Adrenal gland (tissue), 12 donors: ENCODE measurements around the gene IMMP2L. TPM values are rescaled to one million over a fixed set of nuclear protein-coding genes. Genes with fewer than 3 reads are reported as not detected.

Experiments used
- DNase-seq, 7 donors: peaks; one replicate each; pipeline ENCODE4 v3.0.0-alpha.2; 2019 to 2020
- H3K27ac ChIP-seq, 5 donors: fragments of 200-600 bp; sonication (generic) in 4 of 5; 1 replicate in 3 of 5; 2 replicates in 2 of 5; pipeline versions ENCODE4 v1.5.1 to v1.8.0; 2016 to 2020; ENCODE audit warnings: mild to moderate bottlenecking in 1 of 5
- H3K27me3 ChIP-seq: fragments of 200-600 bp; 2 replicates; pipeline ENCODE4 v1.8.0; 2021
- H3K36me3 ChIP-seq, 2 donors: fragments of 200-600 bp; replicated peaks in 1 of 2; 1 replicate in 1 of 2; 2 replicates in 1 of 2; pipeline versions ENCODE4 v1.5.1 to v1.8.0; 2018 to 2022
- H3K4me1 ChIP-seq, 2 donors: fragments of 200-600 bp; replicated peaks in 1 of 2; 1 replicate in 1 of 2; 2 replicates in 1 of 2; pipeline versions ENCODE4 v1.5.1 to v1.8.0; 2018 to 2021
- H3K4me3 ChIP-seq, 4 donors: fragments of 200-600 bp; sonication (generic) in 3 of 4; one replicate each; pipeline ENCODE4 v1.5.1; 2016 to 2018
- H3K9me3 ChIP-seq, 3 donors: fragments of 200-600 bp; sonication (generic) in 1 of 3; replicated peaks in 1 of 3; 1 replicate in 2 of 3; 2 replicates in 1 of 3; pipeline versions ENCODE4 v1.5.1 to v1.8.0; 2016 to 2021
- CTCF ChIP-seq, 6 experiments: fragments of 450-650 bp in 4 of 6; fragments of 200-600 bp in 2 of 6; sonication (generic) in 1 of 6; IDR thresholded peaks; 1 replicate in 5 of 6; 2 replicates in 1 of 6; pipeline versions ENCODE4 v1.5.1 to v1.8.0; 2016 to 2021; ENCODE audit warnings: antibody characterized with exemption in 6 of 6, mild to moderate bottlenecking in 2 of 6, moderate library complexity in 1 of 6
- POLR2A ChIP-seq, 2 donors: fragments of 450-650 bp; IDR thresholded peaks; one replicate each; pipeline ENCODE4 v1.6.1; 2017; ENCODE audit warnings: antibody characterized with exemption in 2 of 2, mild to moderate bottlenecking in 2 of 2, moderate library complexity in 1 of 2
- WGBS, 4 donors: extraction: QIAGEN DNeasy Blood & Tissue Kit in 2 of 4; methylation state at CpG; one replicate each; pipeline versions ENCODE4 v1.1.5 to v1.1.7; 2013 to 2017; 5-methylcytosine and 5-hydroxymethylcytosine counted together
- intact Hi-C, 2 donors: fragments of 100-400 bp; cut with DNase I; formaldehyde crosslinking; loops; one replicate each; pipeline versions ENCODE4 v1.14.1 to v1.15.0; 2022 to 2023
- polyA plus RNA-seq, 3 donors: library from polyadenylated mRNA; stranded (reverse); fragments of 200-250 nt in 2 of 3; fragments of 350-450 nt in 1 of 3; fragmentation: Illumina TruSeq in 1 of 3; extraction: RNeasy Lipid Tissue Mini Kit (QIAGEN cat#74804) in 1 of 3; gene quantifications; one replicate each; pipeline ENCODE4 v1.2.3, GENCODE V29; 2013 to 2014
- small RNA-seq, 2 donors: library from RNA; depleted of rRNA; stranded (forward); fragments of <200 nt; gene quantifications; one replicate each; pipeline ENCODE3, GENCODE V24; 2016
- total RNA-seq, 9 donors: library from RNA; depleted of rRNA in 4 of 9; stranded (reverse); fragments of >200 nt in 4 of 9; fragments of 120-200 nt in 1 of 9; fragmentation: NEBNext Ultra II Directional in 1 of 9; extraction: Animal tissue kit (Norgen Biotek cat#: 25700) in 1 of 9; gene quantifications; one replicate each; pipeline versions ENCODE4 v1.1.0 to v1.2.4, GENCODE V29; 2013 to 2023
- donor health status: healthy with polysubstance abuse.
- donor health status: Bipolar disorder and iron deficiency.
- donor health status: DM: yes; HTN: yes; CAD: no.
- donor health status: DM: no; HTN: no; CAD: no.
- donor health status: DM: no; HTN: no; CAD: no.
- donor health status: DM: yes; HTN: yes; CAD: no.

IMMP2L gene
- total and polyA plus RNA-seq, 12 donors, result 13.4 to 34.1 (median 25.3) TPM

- Histone ChIP-seq H3K27me3 (no peaks in the 10 kb centered on the region), H3K27ac (no peak overlapping the region), H3K4me1 (no peaks in the 10 kb centered on the region), H3K9me3 (peaks cover 0 to 5% (median 0%) of the 10 kb centered on the region in 3 donors), H3K4me3 (no peak overlapping the region), H3K36me3 (no peaks in the 10 kb centered on the region)
- no peak for DNase-seq
- intact Hi-C loops, result no loop called here
- 86 to 99% (median 88%) methylated on average over 2 of the region's 2 CpGs for WGBS, 4 donors
- TF ChIP-seq POLR2A (IDR thresholded peaks at IDR 0.05), result no peak
- TF ChIP-seq CTCF (IDR thresholded peaks at IDR 0.05), result no peak
These were observed 941.0 kb downstream of the IMMP2L start for GRCh38 chr7:110621289-110621688.

- no peaks in the 10 kb centered on the region for H3K4me1 ChIP-seq
- no peak for DNase-seq
- H3K27ac ChIP-seq, result no peak overlapping the region
- H3K4me3 ChIP-seq, result no peak overlapping the region
- intact Hi-C loops, result no loop called here
- no peaks in the 10 kb centered on the region for H3K36me3 ChIP-seq
- peaks cover 0 to 5% (median 0%) of the 10 kb centered on the region in 3 donors for H3K9me3 ChIP-seq
- WGBS, 4 donors, result 88 to 93% (median 90%) methylated on average over 7 of the region's 7 CpGs
- no peaks in the 10 kb centered on the region for H3K27me3 ChIP-seq
- no peak for TF ChIP-seq POLR2A (IDR thresholded peaks at IDR 0.05)
- TF ChIP-seq CTCF (IDR thresholded peaks at IDR 0.05), result no peak
These were observed 942.1 kb downstream of the IMMP2L start for GRCh38 chr7:110620110-110620735.

Small RNA genes within 50 kb of the gene (small RNA-seq; reads per million reads assigned to genes)
- gene AC003989.2, result 0 reads per million in 2 donors
